Esophagus squamous epithelium (tissue), 4 donors: ENCODE data around the gene PHYKPL.

Source experiments
- CTCF ChIP-seq, 6 experiments: fragments of 450-650 bp in 4 of 6; fragments of 200-600 bp in 2 of 6; sonication (generic) in 2 of 6; IDR thresholded peaks; one replicate each; pipeline ENCODE4 v1.5.1; 2016 to 2019; ENCODE audit warnings: antibody characterized with exemption in 6 of 6, mild to moderate bottlenecking in 4 of 6, moderate library complexity in 4 of 6
- POLR2A ChIP-seq, 4 donors: fragments of 450-650 bp; IDR thresholded peaks; one replicate each; pipeline ENCODE4 v1.6.1; 2017; ENCODE audit warnings: antibody characterized with exemption in 4 of 4, mild to moderate bottlenecking in 4 of 4, moderate library complexity in 3 of 4

- TF ChIP-seq POLR2A (IDR thresholded peaks at IDR 0.05) (no peak), CTCF (IDR thresholded peaks at IDR 0.05) (no peak)
Measured at GRCh38 chr5:178203670-178204181, 28.9 kb downstream of the PHYKPL start.
